Measurements from ENCODE around the gene RAPGEF1. TPM values are rescaled to one million over a fixed set of nuclear protein-coding genes. Genes with fewer than 3 reads are reported as not detected.
A peak's percentile ranks its signal among the peaks of the same experiment; 100 is the strongest.

The RAPGEF1 gene
- total and polyA plus RNA-seq, 2 donors (not counting 3 experiments of a cell fraction or from before 2014, with no cell fraction given): 50.0 to 124 TPM

- no TSS peak for BruUV-seq (replicated peaks)
Observed at GRCh38 chr9:131712151-131712716, 27.6 kb downstream of the RAPGEF1 start.

More at GRCh38 chr9:131712151-131712716, 27.6 kb downstream of the RAPGEF1 start:
- Histone ChIP-seq H3K9me1 (replicated peaks; ENCODE audit: control insufficient read depth, extremely low read depth, insufficient read depth, low read length) (no peaks in the 10 kb centered on the region), H4K20me1 (replicated peaks; ENCODE audit: control insufficient read depth, extremely low read depth, insufficient read depth, low read length) (no peaks in the 10 kb centered on the region), H2AFZ (ENCODE audit: low read depth, low read length) (no peak overlapping the region), H3K9ac (replicated peaks; ENCODE audit: extremely low read depth, insufficient read depth, low read length) (no peak overlapping the region), H3K4me2 (ENCODE audit: insufficient read depth, low read length) (no peak overlapping the region), H3K27me3 (ENCODE audit: control insufficient read depth in 2 of 2, insufficient read depth in 2 of 2, low read length in 2 of 2) (no peaks in the 10 kb centered on the region), H3K9me3 (replicated peaks; ENCODE audit: control insufficient read depth, insufficient read depth, low read length) (no peaks in the 10 kb centered on the region), H3K4me1 (ENCODE audit: control insufficient read depth, extremely low read depth, insufficient read depth, low read length) (peaks cover 66% of the 10 kb centered on the region), H3K4me3 (replicated peaks in 1 of 3; ENCODE audit: insufficient read depth in 1 of 3, low read depth in 1 of 3, low read length in 3 of 3) (no peak overlapping the region), H3K27ac (ENCODE audit: insufficient read depth, low read depth, low read length) (peak overlapping the region; percentile 94), H3K79me2 (ENCODE audit: control insufficient read depth, insufficient read depth, low read length) (peaks cover 74% of the 10 kb centered on the region), H3K36me3 (ENCODE audit: control insufficient read depth in 2 of 2, extremely low read depth in 1 of 2, insufficient read depth in 2 of 2, low read length in 2 of 2) (no peaks in the 10 kb centered on the region)
- dilution Hi-C loops (cut with MboI; ENCODE audit: extremely low pct_ligation_motif_present, low sequenced_read_pairs): no loop called here
- intact Hi-C loops (cut with micrococcal nuclease): no loop called here
- peak; percentile 29 for DNase-seq (ENCODE audit: low read depth, low spot score)
- POLR2A ChIA-PET: no interaction called here
- CTCF ChIA-PET: interaction anchor here (0.8 kb wide), 1 partner anchor 22 kb away, joined by 3 read pairs; no protein-coding TSS in a partner anchor
- TF ChIP-seq FOS (IDR thresholded peaks at IDR 0.05; ENCODE audit: borderline replicate concordance, insufficient read depth, low read length) (no peak), EZH2 (IDR thresholded peaks at IDR 0.05; ENCODE audit: borderline replicate concordance, low read depth, low read length, severe bottlenecking) (no peak), JUN (IDR thresholded peaks at IDR 0.05; ENCODE audit: borderline replicate concordance, insufficient read depth, insufficient read length, low read depth) (no peak), GATA2 (IDR thresholded peaks at IDR 0.05; ENCODE audit: insufficient read depth, insufficient read length, low read depth, low read length) (no peak), MAX (IDR thresholded peaks at IDR 0.05; ENCODE audit: insufficient read depth, insufficient read length) (no peak), CTCF (IDR thresholded peaks at IDR 0.05; ENCODE audit: extremely low read depth in 1 of 2, insufficient read depth in 1 of 2, low read depth in 1 of 2, low read length in 2 of 2) (no peak), POLR2AphosphoS5 (IDR thresholded peaks at IDR 0.05; ENCODE audit: insufficient read depth, low read depth, low read length) (no peak), POLR2A (IDR thresholded peaks at IDR 0.05; ENCODE audit: low read depth, low read length) (no peak)
- FAIRE-seq: no peak
